Measurements from ENCODE around the gene AGMO. TPM values are rescaled to one million over a fixed set of nuclear protein-coding genes. Genes with fewer than 3 reads are reported as not detected.

Gene AGMO
- total RNA-seq, 1 donor from 2014 or later: not detected

- no peak overlapping the region for H3K27ac Mint-ChIP-seq (ENCODE audit: unreplicated experiment)
- no peaks in the 10 kb centered on the region for H3K36me3 Mint-ChIP-seq (ENCODE audit: low read depth, unreplicated experiment)
- no peak for TF ChIP-seq CTCF (IDR thresholded peaks at IDR 0.05; ENCODE audit: unreplicated experiment)
These were observed 97.8 kb downstream of the AGMO start for GRCh38 chr7:15463801-15464666.

GRCh38 chr7:15462721-15463389 lies 99.0 kb downstream of the AGMO start:
- DNase-seq (ENCODE audit: low spot score): no peak
- TF ChIP-seq CTCF (IDR thresholded peaks at IDR 0.05; ENCODE audit: unreplicated experiment): no peak
- Mint-ChIP-seq H3K27ac (ENCODE audit: unreplicated experiment) (no peak overlapping the region), H3K4me3 (ENCODE audit: unreplicated experiment) (no peak overlapping the region), H3K27me3 (ENCODE audit: unreplicated experiment) (no peaks in the 10 kb centered on the region), H3K4me1 (ENCODE audit: unreplicated experiment) (no peaks in the 10 kb centered on the region), H3K9me3 (ENCODE audit: unreplicated experiment) (no peaks in the 10 kb centered on the region), H3K36me3 (ENCODE audit: low read depth, unreplicated experiment) (no peaks in the 10 kb centered on the region)

More at GRCh38 chr7:15463801-15464666, 97.8 kb downstream of the AGMO start:
- no peaks in the 10 kb centered on the region for H3K27me3 Mint-ChIP-seq (ENCODE audit: unreplicated experiment)
- H3K4me1 Mint-ChIP-seq (ENCODE audit: unreplicated experiment): no peaks in the 10 kb centered on the region
- no peaks in the 10 kb centered on the region for H3K9me3 Mint-ChIP-seq (ENCODE audit: unreplicated experiment)
- no peak overlapping the region for H3K4me3 Mint-ChIP-seq (ENCODE audit: unreplicated experiment)
- DNase-seq (ENCODE audit: low spot score): no peak

- Mint-ChIP-seq H3K9me3 (ENCODE audit: unreplicated experiment) (no peaks in the 10 kb centered on the region), H3K4me3 (ENCODE audit: unreplicated experiment) (no peak overlapping the region), H3K4me1 (ENCODE audit: unreplicated experiment) (no peaks in the 10 kb centered on the region)
These were observed 100.2 kb downstream of the AGMO start for GRCh38 chr7:15461576-15461975.

GRCh38 chr7:15459018-15459615 lies 102.7 kb downstream of the AGMO start:
- H3K36me3 Mint-ChIP-seq (ENCODE audit: low read depth, unreplicated experiment): no peaks in the 10 kb centered on the region
- H3K27ac Mint-ChIP-seq (ENCODE audit: unreplicated experiment): no peak overlapping the region
- no peak overlapping the region for H3K4me3 Mint-ChIP-seq (ENCODE audit: unreplicated experiment)
- DNase-seq (ENCODE audit: low spot score): no peak
- no peaks in the 10 kb centered on the region for H3K9me3 Mint-ChIP-seq (ENCODE audit: unreplicated experiment)
- TF ChIP-seq CTCF (IDR thresholded peaks at IDR 0.05; ENCODE audit: unreplicated experiment): no peak
- H3K27me3 Mint-ChIP-seq (ENCODE audit: unreplicated experiment): no peaks in the 10 kb centered on the region
- H3K4me1 Mint-ChIP-seq (ENCODE audit: unreplicated experiment): no peaks in the 10 kb centered on the region

More at GRCh38 chr7:15461576-15461975, 100.2 kb downstream of the AGMO start:
- no peak for TF ChIP-seq CTCF (IDR thresholded peaks at IDR 0.05; ENCODE audit: unreplicated experiment)
- no peak for DNase-seq (ENCODE audit: low spot score)
- Mint-ChIP-seq H3K27me3 (ENCODE audit: unreplicated experiment) (no peaks in the 10 kb centered on the region), H3K36me3 (ENCODE audit: low read depth, unreplicated experiment) (no peaks in the 10 kb centered on the region), H3K27ac (ENCODE audit: unreplicated experiment) (no peak overlapping the region)
